K562 (cell line): Measurements from ENCODE around the gene MRPL55. TPM values are rescaled to one million over a fixed set of nuclear protein-coding genes. Genes with fewer than 3 reads are reported as not detected.

ENCODE experiments used
- ATAC-seq: fragments of 200-7000 bp; cut with Tn5 transposase; 3 replicates; pipeline ENCODE4 v1.9.1; 2020; ENCODE audit warnings: moderate library complexity
- BruUV-seq: library from RNA; stranded (reverse); fragments of 400-500 nt; replicated peaks from 2 replicates; lab custom pipeline; 2021; lab: Mats Ljungman, UMichigan
- CTCF ChIA-PET: fragments of 300-600 bp; formaldehyde crosslinking; extraction: SDS; loops from one replicate; lab custom pipeline; 2021; ENCODE audit warnings: low intra/inter-chr PET ratio; lab: Yijun Ruan, JAX
- POLR2A ChIA-PET: fragments of 300-600, 350-650 bp; sonication (Branson Sonifier 250); formaldehyde crosslinking; extraction: SDS; loops from one replicate; lab custom pipeline; 2021; ENCODE audit warnings: antibody characterized with exemption, inconsistent platforms; lab: Yijun Ruan, JAX
- DNase-seq, 4 experiments: peaks; one replicate each; pipeline versions ENCODE4 v3.0.0 to v3.0.0-alpha.2; 2011 to 2018; ENCODE audit warnings: low spot score in 3 of 4, mixed read lengths in 3 of 4; ENCODE audit errors: extremely low read depth in 1 of 4
- FAIRE-seq: peaks from 2 replicates; lab custom pipeline; 2011; peaks lifted over from hg19 to GRCh38; lab: Jason Lieb, UNC
- H2AFZ ChIP-seq: 2 replicates; pipeline ENCODE4 v1.6.0; 2011; ENCODE audit warnings: low read depth, low read length, control low read depth, inconsistent platforms
- H3K27ac ChIP-seq: fragments of 200-600 bp; 3 replicates; pipeline ENCODE4 v1.8.0; 2011; ENCODE audit warnings: low read depth, mild to moderate bottlenecking, control low read depth, inconsistent platforms, low read length, moderate library complexity, mixed read lengths; ENCODE audit errors: extremely low read depth
- H3K27me3 ChIP-seq, 2 experiments: fragments of 300-600 bp in 1 of 2; 2 replicates in 1 of 2; 3 replicates in 1 of 2; pipeline versions ENCODE4 v1.6.0 to v1.8.0; 2011; ENCODE audit warnings: inconsistent platforms in 2 of 2, low read length in 2 of 2, mild to moderate bottlenecking in 1 of 2, mixed read lengths in 1 of 2, moderate library complexity in 1 of 2; ENCODE audit not compliant: control insufficient read depth in 2 of 2, insufficient read depth in 2 of 2
- H3K36me3 ChIP-seq: fragments of 300-600 bp; 3 replicates; pipeline ENCODE4 v1.8.0; 2011; ENCODE audit warnings: mild to moderate bottlenecking, low read length, inconsistent platforms; ENCODE audit not compliant: control insufficient read depth, insufficient read depth
- H3K4me1 ChIP-seq, 2 experiments: fragments of 200-600 bp in 1 of 2; replicated peaks in 1 of 2; 2 replicates in 1 of 2; 3 replicates in 1 of 2; pipeline versions ENCODE4 v1.5.1 to v1.8.0; 2011; ENCODE audit warnings: inconsistent platforms in 2 of 2, low read length in 2 of 2, mild to moderate bottlenecking in 1 of 2, mixed read lengths in 1 of 2, moderate library complexity in 1 of 2; ENCODE audit not compliant: control insufficient read depth in 2 of 2, insufficient read depth in 2 of 2
- H3K4me2 ChIP-seq: 2 replicates; pipeline ENCODE4 v1.6.1; 2011; ENCODE audit warnings: low read length, control low read depth, inconsistent platforms, mixed read lengths; ENCODE audit not compliant: insufficient read depth
- H3K4me3 ChIP-seq: fragments of 200-600 bp; sonication (generic), shearing (Covaris generic); 2 replicates; pipeline ENCODE4 v1.5.1; 2016; ENCODE audit warnings: control low read depth, inconsistent platforms
- H3K79me2 ChIP-seq: fragments of 200-600 bp; 3 replicates; pipeline ENCODE4 v1.8.0; 2011; ENCODE audit warnings: low read length, inconsistent platforms; ENCODE audit not compliant: control insufficient read depth, insufficient read depth
- H3K9ac ChIP-seq, 2 experiments: 2 replicates each; pipeline versions ENCODE4 v1.6.0 to v1.6.1; 2011; ENCODE audit warnings: low read depth in 2 of 2, low read length in 2 of 2, control low read depth in 1 of 2, inconsistent platforms in 1 of 2, mild to moderate bottlenecking in 1 of 2, mixed read lengths in 1 of 2; ENCODE audit not compliant: insufficient read depth in 1 of 2
- H3K9me1 ChIP-seq: one replicate; pipeline ENCODE4 v1.6.0; 2011; ENCODE audit warnings: inconsistent platforms, mild to moderate bottlenecking, low read length, moderate library complexity; ENCODE audit not compliant: control insufficient read depth, insufficient read depth
- H3K9me3 ChIP-seq: replicated peaks from 2 replicates; pipeline ENCODE4 v1.5.1; 2011; ENCODE audit warnings: low read depth, low read length, inconsistent platforms; ENCODE audit not compliant: control insufficient read depth, insufficient read depth
- H4K20me1 ChIP-seq: replicated peaks from 2 replicates; pipeline ENCODE4 v1.6.1; 2011; ENCODE audit warnings: low read length, inconsistent platforms, mixed read lengths; ENCODE audit not compliant: control insufficient read depth, insufficient read depth
- ARID1B ChIP-seq: fragments of 450-650 bp; IDR thresholded peaks from 2 replicates; pipeline ENCODE4 v1.6.1; 2016; ENCODE audit warnings: antibody characterized with exemption, mild to moderate bottlenecking, inconsistent platforms
- DIDO1 ChIP-seq: fragments of 450-650 bp; IDR thresholded peaks from 2 replicates; pipeline ENCODE4 v1.6.1; 2016; ENCODE audit warnings: low read depth, missing biosample characterization, missing genetic modification characterization
- POLR2G ChIP-seq: fragments of 200-400 bp; formaldehyde crosslinking; IDR thresholded peaks from 2 replicates; pipeline ENCODE4 v1.6.1; 2017; ENCODE audit warnings: low read depth, mild to moderate bottlenecking, antibody characterized with exemption, low read length, moderate library complexity
- RB1 ChIP-seq: fragments of 450-650 bp; IDR thresholded peaks from 2 replicates; pipeline ENCODE4 v1.6.1; 2017; ENCODE audit warnings: low read depth, mild to moderate bottlenecking
- SMARCE1 ChIP-seq: fragments of 450-650 bp; IDR thresholded peaks from 2 replicates; pipeline ENCODE4 v1.7.1; 2016; ENCODE audit warnings: mild to moderate bottlenecking
- SP2 ChIP-seq: IDR thresholded peaks from 2 replicates; pipeline ENCODE4 v1.6.1; 2011; ENCODE audit warnings: mild to moderate bottlenecking, low read depth, low read length, moderate library complexity; ENCODE audit not compliant: poor library complexity, severe bottlenecking; ENCODE audit errors: extremely low read depth
- YBX1 ChIP-seq: fragments of 450-650 bp; IDR thresholded peaks from 2 replicates; pipeline ENCODE4 v1.7.1; 2016; ENCODE audit warnings: mild to moderate bottlenecking
- ZNF3 ChIP-seq: fragments of 250-450 bp; sonication (Bioruptor Pico); IDR thresholded peaks from 2 replicates; pipeline ENCODE4 v1.5.0; 2021; ENCODE audit warnings: mild to moderate bottlenecking, moderate library complexity
- WGBS: fragments of 100-300 bp; shearing (Covaris generic); methylation state at CpG from one replicate; pipeline ENCODE4 v1.1.6; 2016; ENCODE audit warnings: low coverage, mixed read lengths; ENCODE audit not compliant: insufficient coverage; ENCODE audit errors: missing lambda C conversion rate; 5-methylcytosine and 5-hydroxymethylcytosine counted together
- in situ Hi-C: fragments of 300-500 bp; cut with MboI; formaldehyde crosslinking; loops from 4 replicates; pipeline ENCODE4 v1.15.0; 2018; ENCODE audit warnings: inconsistent platforms, mixed read lengths
- intact Hi-C: fragments of 100-400 bp; cut with micrococcal nuclease; formaldehyde crosslinking; loops from 2 replicates; pipeline ENCODE4 v1.14.2; 2022
- polyA plus RNA-seq, 8 experiments: library from polyadenylated mRNA; depleted of rRNA in 4 of 8; stranded (reverse) in 5 of 8; unstranded in 3 of 8; fragments of >200 nt; fragmentation: Nextera tagmentation in 2 of 8; fragmentation: Illumina TruSeq in 1 of 8; extraction: Ambion mirVana in 2 of 8; extraction: Trizol in 1 of 8; gene quantifications; 2 replicates each; pipeline versions ENCODE4 v1.2.1 to v1.2.3, GENCODE V29; 2011 to 2014; ENCODE audit warnings: inconsistent platforms in 1 of 8, missing spikeins in 1 of 8
- total RNA-seq, 7 experiments: library from RNA; depleted of rRNA in 6 of 7; stranded (reverse); fragments of >200 nt in 6 of 7; fragmentation: Illumina TruSeq in 2 of 7; extraction: Trizol in 2 of 7; gene quantifications; 2 replicates each; pipeline versions ENCODE4 v1.2.1 to v1.2.3, GENCODE V29; 2011 to 2021; ENCODE audit warnings: low replicate concordance in 1 of 7
- TF ChIP-seq, protein P1 (sequence below): fragments of 250-450 bp; sonication (Bioruptor Pico); IDR thresholded peaks from 2 replicates; pipeline ENCODE4 v1.8.0; 2021; ENCODE audit warnings: borderline replicate concordance, mild to moderate bottlenecking, moderate library complexity; ENCODE audit not compliant: poor library complexity, severe bottlenecking
- TF ChIP-seq, protein P2 (sequence below): fragments of 250-450 bp; sonication (Bioruptor Pico); IDR thresholded peaks from 2 replicates; pipeline ENCODE4 v1.8.0; 2022; ENCODE audit warnings: moderate library complexity, mild to moderate bottlenecking, inconsistent platforms
- TF ChIP-seq, protein P3 (sequence below): sonication (generic); formaldehyde crosslinking; IDR thresholded peaks from 2 replicates; pipeline ENCODE4 v1.8.1; 2023; ENCODE audit warnings: mild to moderate bottlenecking, missing genetic modification reagents

The MRPL55 gene
- total and polyA plus RNA-seq, 9 of the 15 experiments (the other 6 are each of a cell fraction or from before 2014, with no cell fraction given), result 34.9 to 228 (median 81.0) TPM

DNA sequence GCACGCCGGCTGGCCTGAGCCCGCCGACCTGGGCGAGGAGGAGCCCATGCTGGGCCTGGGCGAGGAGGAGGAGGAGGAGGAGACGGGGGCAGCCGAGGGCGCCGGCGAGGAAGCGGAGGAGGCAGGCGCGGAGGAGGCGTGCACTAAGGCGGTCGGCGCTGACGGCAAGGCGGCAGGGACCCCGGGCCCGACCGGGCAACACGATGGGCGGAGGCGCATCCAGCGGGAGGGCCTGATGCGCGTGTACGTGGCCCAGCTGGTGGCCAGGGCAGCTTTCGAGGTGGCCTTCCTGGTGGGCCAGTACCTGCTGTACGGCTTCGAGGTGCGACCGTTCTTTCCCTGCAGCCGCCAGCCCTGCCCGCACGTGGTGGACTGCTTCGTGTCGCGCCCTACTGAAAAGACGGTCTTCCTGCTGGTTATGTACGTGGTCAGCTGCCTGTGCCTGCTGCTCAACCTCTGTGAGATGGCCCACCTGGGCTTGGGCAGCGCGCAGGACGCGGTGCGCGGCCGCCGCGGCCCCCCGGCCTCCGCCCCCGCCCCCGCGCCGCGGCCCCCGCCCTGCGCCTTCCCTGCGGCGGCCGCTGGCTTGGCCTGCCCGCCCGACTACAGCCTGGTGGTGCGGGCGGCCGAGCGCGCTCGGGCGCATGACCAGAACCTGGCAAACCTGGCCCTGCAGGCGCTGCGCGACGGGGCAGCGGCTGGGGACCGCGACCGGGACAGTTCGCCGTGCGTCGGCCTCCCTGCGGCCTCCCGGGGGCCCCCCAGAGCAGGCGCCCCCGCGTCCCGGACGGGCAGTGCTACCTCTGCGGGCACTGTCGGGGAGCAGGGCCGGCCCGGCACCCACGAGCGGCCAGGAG lies 49.3 kb upstream of the MRPL55 start:
- WGBS, result 94% methylated on average over 40 of the region's 98 CpGs
- Histone ChIP-seq H3K27ac (no peak overlapping the region), H3K4me3 (no peak overlapping the region), H3K36me3 (no peaks in the 10 kb centered on the region), H3K4me2 (no peak overlapping the region), H3K27me3 (no peaks in the 10 kb centered on the region), H3K9ac (no peak overlapping the region), H3K9me1 (peaks cover 3% of the 10 kb centered on the region), H3K79me2 (no peaks in the 10 kb centered on the region), H4K20me1 (no peaks in the 10 kb centered on the region; the same call in 1 of the 2 replicates), H3K4me1 (peaks cover 0 to 58% of the 10 kb centered on the region in 2 experiments; a peak in 3 of 5 replicates), H3K9me3 (no peaks in the 10 kb centered on the region), H2AFZ (no peak overlapping the region)
- TF ChIP-seq, protein P1, sequence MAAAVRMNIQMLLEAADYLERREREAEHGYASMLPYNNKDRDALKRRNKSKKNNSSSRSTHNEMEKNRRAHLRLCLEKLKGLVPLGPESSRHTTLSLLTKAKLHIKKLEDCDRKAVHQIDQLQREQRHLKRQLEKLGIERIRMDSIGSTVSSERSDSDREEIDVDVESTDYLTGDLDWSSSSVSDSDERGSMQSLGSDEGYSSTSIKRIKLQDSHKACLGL, result no peak
- no peak for TF ChIP-seq ARID1B
- peak; percentile 25; the same call in 1 of the 2 replicates for TF ChIP-seq POLR2G
- no peak for TF ChIP-seq SP2
- TF ChIP-seq DIDO1, result no peak
- no peak for TF ChIP-seq RB1
- no peak for TF ChIP-seq ZNF3 (CRISPR knock-in tag)
- no peak for TF ChIP-seq YBX1
- TF ChIP-seq, protein P2, sequence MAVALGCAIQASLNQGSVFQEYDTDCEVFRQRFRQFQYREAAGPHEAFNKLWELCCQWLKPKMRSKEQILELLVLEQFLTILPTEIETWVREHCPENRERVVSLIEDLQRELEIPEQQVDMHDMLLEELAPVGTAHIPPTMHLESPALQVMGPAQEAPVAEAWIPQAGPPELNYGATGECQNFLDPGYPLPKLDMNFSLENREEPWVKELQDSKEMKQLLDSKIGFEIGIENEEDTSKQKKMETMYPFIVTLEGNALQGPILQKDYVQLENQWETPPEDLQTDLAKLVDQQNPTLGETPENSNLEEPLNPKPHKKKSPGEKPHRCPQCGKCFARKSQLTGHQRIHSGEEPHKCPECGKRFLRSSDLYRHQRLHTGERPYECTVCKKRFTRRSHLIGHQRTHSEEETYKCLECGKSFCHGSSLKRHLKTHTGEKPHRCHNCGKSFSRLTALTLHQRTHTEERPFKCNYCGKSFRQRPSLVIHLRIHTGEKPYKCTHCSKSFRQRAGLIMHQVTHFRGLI (CRISPR knock-in tag), result no peak
- no peak for TF ChIP-seq SMARCE1
- TF ChIP-seq, protein P3, sequence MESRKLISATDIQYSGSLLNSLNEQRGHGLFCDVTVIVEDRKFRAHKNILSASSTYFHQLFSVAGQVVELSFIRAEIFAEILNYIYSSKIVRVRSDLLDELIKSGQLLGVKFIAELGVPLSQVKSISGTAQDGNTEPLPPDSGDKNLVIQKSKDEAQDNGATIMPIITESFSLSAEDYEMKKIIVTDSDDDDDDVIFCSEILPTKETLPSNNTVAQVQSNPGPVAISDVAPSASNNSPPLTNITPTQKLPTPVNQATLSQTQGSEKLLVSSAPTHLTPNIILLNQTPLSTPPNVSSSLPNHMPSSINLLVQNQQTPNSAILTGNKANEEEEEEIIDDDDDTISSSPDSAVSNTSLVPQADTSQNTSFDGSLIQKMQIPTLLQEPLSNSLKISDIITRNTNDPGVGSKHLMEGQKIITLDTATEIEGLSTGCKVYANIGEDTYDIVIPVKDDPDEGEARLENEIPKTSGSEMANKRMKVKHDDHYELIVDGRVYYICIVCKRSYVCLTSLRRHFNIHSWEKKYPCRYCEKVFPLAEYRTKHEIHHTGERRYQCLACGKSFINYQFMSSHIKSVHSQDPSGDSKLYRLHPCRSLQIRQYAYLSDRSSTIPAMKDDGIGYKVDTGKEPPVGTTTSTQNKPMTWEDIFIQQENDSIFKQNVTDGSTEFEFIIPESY (CRISPR knock-in tag), result 0 out of 2 replicates have a peak, but pooled peaks have one; percentile 39
- no peak for ATAC-seq
- ChIA-PET POLR2A (interaction anchor here (0.6 to 1.0 kb wide), 3 partner anchors 10 to 333 kb away, joined by 3 to 7 read pairs (median 4); no protein-coding TSS in a partner anchor), CTCF (no interaction called here)
- in situ Hi-C loops, result no loop called here
- BruUV-seq, result no TSS peak
- intact Hi-C loops, result no loop called here
- no peak for FAIRE-seq
- no peak for DNase-seq
